ENCODE data around the gene C19orf12.
"Not testable (repeated sequence)": the region's sequence is repeated elsewhere in the genome, so short reads cannot be mapped to it uniquely, and the experiment has no call there.

Gene C19orf12

GRCh38 chr19:29731331-29731850 lies 16.3 kb upstream of the C19orf12 start:
- DNase-seq (ENCODE audit: low read depth): no peak

- no peak for DNase-seq (ENCODE audit: low read depth)
These were observed 12.8 kb upstream of the C19orf12 start for GRCh38 chr19:29727906-29728305.

GRCh38 chr19:29724746-29725145 lies 9.7 kb upstream of the C19orf12 start:
- DNase-seq (ENCODE audit: low read depth): no peak

GRCh38 chr19:29724102-29724641 lies 9.1 kb upstream of the C19orf12 start:
- no peak for DNase-seq (ENCODE audit: low read depth)

- no peak for DNase-seq (ENCODE audit: low read depth)
These were observed 2.0 kb upstream of the C19orf12 start for GRCh38 chr19:29717051-29717450.

GRCh38 chr19:29715701-29716581 lies 880 bp upstream of the C19orf12 start:
- no peak for DNase-seq (ENCODE audit: low read depth)

GRCh38 chr19:29714371-29714952 lies 599 bp downstream of the C19orf12 start:
- DNase-seq (ENCODE audit: low read depth): no peak

GRCh38 chr19:29712744-29713516 lies 2.1 kb downstream of the C19orf12 start:
- no peak for DNase-seq (ENCODE audit: low read depth)

- no peak for DNase-seq (ENCODE audit: low read depth)
These were observed 3.4 kb downstream of the C19orf12 start for GRCh38 chr19:29711584-29712132.

- DNase-seq (ENCODE audit: low read depth): not testable (repeated sequence)
These were observed 5.6 kb downstream of the C19orf12 start for GRCh38 chr19:29709440-29709798.

- no peak for DNase-seq (ENCODE audit: low read depth)
These were observed 6.3 kb downstream of the C19orf12 start for GRCh38 chr19:29708554-29709439.

- no peak for DNase-seq (ENCODE audit: low read depth)
These were observed 8.4 kb downstream of the C19orf12 start for GRCh38 chr19:29706635-29707034.

GRCh38 chr19:29705706-29706105 lies 9.4 kb downstream of the C19orf12 start:
- no peak for DNase-seq (ENCODE audit: low read depth)

GRCh38 chr19:29704562-29705558 lies 10.2 kb downstream of the C19orf12 start:
- no peak for DNase-seq (ENCODE audit: low read depth)

GRCh38 chr19:29702963-29703320 lies 12.1 kb downstream of the C19orf12 start:
- DNase-seq (ENCODE audit: low read depth): no peak

GRCh38 chr19:29702161-29702962 lies 12.7 kb downstream of the C19orf12 start:
- no peak for DNase-seq (ENCODE audit: low read depth)

- DNase-seq (ENCODE audit: low read depth): no peak
These were observed 14.6 kb downstream of the C19orf12 start for GRCh38 chr19:29700498-29700897.

GRCh38 chr19:29699861-29700260 lies 15.2 kb downstream of the C19orf12 start:
- no peak for DNase-seq (ENCODE audit: low read depth)

Measured in stimulated activated CD8-positive, alpha-beta memory T cell treated with anti-CD3 and anti-CD28 coated beads, Interleukin-15, amount 100 ng/mL, for 24 hours (primary cell).